T-helper 9 cell (primary cell): ENCODE data around the gene NES.

Source experiments
- DNase-seq: peaks from one replicate; pipeline ENCODE4 v3.0.0-alpha.2; 2020

NES gene

DNA sequence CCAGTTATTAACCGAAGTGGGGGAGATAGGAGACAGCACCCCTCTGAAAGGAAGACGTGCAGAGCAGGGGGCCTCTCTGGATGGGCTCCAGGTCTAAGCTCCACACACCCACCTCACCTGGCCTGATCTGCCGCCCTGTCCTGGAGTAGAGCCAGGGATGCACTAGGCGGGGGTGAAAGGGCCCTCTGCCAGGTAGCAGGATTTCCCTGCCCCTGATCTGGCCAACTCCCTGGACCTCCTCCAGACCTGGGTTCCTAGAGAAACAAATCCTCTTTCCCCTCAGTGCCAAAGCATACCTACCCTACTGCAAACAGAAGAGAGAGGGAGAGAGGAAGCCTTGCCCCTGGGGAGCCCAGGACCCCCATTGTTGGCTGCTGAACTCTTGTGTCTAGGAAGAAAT is 26.1 kb upstream of the NES start:
- DNase-seq, result no peak

DNA sequence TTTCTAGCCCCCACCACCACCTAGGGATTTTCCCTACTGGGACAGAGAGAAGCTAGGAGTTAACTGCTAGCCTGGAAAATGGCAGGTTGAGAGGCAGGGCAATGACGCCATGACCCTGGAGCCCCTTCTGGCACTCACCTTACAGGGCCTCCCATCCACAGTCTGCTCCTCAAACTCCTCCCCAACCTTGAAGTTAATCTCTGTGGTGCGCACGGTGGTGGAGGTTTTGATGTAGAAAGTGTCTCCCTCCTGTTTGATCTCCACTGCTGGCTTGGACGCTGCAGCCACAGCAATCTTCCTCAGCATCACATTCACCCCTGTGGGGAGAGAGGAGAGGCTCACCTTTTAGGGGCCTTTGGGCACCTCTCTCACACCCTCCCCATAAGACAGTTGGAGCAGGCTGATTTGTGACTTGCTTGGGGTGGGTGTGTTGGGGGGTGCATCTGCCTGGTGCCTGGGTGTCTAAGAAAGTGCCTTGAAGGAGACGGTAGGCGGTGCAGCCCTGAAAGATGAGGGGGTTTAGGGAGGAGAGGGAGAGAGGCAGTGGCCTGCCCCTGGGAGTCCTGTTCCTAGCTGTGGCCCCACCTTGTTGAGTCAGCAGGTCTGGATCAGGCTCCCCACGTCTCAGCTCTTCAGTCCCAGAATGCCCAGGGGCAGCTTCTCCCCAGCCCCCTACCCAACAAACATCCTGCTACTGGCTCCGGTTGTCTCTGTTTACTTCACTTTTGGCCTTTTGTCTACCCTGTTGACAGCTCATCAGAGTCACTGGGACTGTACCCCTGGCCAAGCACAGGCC is 23.7 kb upstream of the NES start:
- no peak for DNase-seq

GRCh38 chr1:156698995-156699394 is 21.8 kb upstream of the NES start:
- no peak for DNase-seq

DNA sequence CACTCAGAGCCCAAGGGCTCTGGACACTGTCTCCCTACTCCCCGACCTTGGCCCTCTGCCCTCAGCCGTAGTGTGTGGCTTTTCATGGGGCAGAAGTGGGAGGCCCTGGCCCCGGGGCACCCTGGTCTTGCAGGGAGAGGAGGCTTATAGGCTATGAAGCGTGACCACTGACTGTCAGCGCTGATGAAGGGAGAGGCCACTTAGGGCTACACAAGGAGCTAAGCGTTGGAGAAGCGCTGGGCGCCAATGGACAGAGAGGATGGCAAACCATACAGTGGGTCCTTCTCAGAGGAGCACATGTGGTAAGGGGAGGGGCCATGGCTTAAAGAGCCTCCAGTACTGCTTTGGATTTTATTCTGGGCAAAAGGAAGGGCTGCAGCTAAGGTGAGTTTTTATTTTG is 20.3 kb upstream of the NES start:
- DNase-seq, result no peak

DNA sequence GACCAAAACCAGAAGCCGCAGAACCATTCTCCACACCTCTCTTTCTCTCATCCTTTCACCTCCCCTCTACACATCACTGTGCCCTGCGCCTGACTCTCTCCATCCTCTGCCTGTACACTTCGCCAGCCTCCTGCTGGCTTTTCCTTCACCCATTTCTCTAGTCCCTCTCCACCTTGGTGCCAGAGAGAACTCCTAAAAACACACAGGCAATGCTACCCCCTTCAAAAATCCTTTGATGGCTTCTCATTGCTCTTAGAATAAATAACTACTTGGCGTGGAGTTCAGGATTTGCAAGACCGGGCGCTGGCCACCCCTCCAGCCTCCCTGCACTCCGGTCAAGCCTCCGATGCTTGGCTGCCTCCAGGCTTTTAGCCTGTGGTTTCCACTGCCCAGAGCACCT is 19.5 kb upstream of the NES start:
- no peak for DNase-seq

- DNase-seq, result no peak
Measured at GRCh38 chr1:156694690-156694962, 17.4 kb upstream of the NES start.

DNA sequence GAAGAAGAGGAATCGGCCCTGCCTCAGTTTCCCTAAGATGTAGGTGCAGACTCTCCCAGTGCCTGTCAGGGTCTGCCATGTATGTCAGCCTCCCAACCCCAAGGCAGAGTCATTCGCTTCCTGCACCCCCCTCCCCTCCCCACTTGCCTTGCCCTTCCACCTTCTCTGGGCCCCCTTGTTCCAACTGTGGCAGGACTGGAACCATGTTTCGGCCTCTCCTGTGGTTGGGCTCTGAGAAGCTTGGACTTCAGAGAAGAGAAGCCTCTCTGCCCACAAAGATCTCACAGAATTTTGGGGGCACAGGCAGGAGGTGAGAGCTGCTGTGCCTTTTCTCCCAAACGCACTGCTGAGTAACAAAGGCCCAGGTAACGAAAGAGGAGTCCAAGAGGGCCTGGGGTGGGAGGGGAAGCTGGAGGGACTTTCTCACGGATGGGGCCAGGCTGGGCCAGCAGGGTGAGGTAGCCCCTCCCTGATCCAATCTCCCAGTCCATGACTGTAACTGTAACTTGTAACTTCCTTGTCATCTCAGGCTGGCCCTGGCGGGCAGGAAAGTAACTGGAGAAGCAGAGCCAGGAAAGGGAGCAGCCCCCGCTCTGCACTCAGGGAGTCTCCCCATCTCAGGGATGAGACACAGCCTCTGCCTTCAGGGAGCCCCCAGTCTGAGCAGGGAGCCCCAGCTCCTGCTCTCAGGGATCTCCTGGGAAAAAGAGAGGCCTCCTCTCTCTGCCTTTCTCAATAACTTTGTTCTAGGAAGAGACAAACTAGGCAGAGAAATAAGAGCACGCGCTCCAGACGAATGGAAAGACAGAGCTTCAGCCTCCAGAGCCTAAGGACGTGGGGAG is 16.9 kb upstream of the NES start:
- DNase-seq, result no peak

DNA sequence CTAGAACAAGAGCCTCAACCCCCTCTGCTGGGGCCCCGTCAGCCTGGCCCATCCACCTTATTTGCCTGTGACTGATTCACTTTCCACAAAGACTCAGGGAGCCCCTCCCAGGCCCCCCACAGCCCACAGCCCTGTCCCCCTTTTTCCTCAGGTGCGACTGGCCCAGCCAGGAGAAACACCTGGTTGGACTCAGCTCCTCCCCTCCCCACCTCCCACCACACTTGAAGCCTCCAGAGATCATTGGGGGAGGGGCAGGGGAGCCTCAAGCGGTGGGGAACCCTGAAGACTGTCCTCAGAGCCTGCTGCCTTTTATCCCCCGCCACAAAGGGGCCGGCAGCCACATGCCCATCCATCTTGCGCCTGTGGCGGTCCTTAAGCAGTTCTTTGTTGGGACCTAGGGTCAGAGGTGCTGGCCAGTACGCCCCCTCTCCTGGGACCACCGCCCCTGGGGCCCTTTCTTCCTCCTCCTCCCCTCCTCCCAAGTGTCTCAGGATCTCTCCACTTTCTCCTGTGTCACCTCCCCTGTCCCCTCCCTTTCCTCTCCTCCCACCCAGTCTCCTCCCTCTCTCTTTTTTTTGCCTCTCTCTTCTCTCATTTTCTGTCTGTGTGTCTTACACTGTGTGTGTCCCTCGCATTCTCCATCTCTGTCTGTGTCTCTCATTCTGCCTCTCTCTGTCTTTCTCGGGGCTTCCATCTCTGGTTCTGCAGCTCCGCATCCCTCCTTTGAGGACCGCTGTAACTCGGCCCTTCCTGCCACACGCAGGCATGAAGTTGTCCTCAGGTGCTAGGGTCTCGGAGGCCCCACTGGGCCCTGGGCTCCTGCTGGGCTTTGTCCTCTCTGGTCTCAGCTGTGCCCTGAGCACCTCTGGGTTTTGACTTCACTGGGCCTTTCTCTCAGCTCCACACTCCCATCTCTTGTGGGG is 16.0 kb upstream of the NES start:
- no peak for DNase-seq

DNA sequence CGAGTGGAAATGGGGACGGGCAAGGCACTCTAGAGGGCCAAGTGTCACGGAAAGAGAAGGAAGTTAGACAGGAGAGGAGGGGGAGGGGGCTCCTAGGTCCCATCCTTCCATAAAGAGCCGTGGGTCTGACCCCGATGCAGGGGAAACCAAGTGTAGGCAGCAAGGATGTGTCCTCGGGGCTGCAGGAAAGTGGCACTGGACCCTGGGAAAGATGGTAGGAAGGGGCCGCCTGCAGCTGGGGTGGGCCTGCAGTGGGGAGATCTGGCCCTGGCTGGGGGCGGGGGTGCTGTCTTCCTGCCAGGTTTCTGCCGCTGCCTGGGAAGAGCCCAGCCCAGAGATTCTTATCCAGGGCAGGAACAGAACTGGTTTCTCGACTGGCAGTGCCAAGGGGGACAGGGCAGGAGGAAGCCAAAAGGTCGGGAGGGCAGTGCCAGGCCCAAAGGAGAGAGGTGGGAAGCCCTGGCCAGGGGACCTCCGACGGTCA is 15.3 kb upstream of the NES start:
- no peak for DNase-seq

DNA sequence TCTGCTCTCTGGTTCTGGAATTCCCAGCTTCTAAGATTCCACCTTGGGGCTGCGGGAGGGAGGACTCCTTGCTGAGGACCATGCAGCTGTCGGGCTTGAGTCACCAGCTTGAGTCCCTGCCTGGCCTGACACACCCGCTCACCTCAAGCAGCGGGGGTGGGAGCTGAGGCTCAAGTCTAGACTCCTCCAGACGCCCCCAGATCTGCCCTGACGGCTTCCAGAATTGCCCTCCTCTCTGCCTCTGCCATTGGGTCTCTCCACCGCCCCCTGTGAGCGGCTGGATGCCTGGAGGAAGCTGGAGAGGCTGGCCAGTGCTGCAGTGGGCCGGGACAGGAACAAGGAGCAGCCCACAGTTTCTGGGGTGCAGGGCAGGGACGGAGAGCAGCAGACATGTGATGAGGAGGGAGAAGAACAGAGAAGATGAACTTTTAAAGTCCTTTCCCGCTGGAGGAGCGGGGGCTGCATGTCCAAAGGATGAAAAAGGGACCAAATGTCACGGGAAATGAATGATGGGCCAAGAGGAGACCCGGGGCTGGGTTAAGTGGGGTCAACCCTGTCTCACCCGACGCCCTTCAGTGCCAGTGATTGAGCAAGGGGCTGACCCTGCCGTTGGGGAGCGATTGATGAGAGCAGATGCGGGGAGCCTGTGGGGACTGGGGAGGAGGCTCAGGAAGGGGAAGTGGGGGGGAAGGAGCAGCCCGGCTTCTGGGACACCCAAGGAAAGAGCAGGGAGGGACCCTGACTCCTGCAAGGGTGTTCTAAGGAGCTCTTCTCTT is 14.6 kb upstream of the NES start:
- no peak for DNase-seq

DNA sequence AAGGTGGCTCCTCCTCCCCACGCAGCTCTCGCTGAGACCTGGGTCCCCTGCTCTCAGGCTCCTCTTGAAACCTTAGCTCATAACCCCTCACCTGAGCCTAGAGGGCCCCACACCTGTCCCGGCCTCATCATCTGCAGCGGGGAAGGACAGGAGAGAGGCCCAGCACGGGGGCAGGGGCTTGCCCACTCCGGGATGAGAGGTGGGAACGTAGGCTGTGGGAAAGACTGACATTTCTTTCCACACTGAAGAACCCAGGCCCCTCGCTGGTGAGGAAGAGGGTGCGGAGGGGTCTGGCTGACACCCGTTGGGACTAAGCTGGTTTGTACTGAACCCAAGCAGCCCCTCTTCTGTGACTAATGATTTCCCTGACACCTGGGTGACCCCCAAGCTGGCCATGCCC is 14.0 kb upstream of the NES start:
- no peak for DNase-seq

GRCh38 chr1:156690675-156691036 is 13.4 kb upstream of the NES start:
- DNase-seq, result no peak

- DNase-seq, result no peak
Measured at GRCh38 chr1:156689953-156690674, 12.9 kb upstream of the NES start.

DNA sequence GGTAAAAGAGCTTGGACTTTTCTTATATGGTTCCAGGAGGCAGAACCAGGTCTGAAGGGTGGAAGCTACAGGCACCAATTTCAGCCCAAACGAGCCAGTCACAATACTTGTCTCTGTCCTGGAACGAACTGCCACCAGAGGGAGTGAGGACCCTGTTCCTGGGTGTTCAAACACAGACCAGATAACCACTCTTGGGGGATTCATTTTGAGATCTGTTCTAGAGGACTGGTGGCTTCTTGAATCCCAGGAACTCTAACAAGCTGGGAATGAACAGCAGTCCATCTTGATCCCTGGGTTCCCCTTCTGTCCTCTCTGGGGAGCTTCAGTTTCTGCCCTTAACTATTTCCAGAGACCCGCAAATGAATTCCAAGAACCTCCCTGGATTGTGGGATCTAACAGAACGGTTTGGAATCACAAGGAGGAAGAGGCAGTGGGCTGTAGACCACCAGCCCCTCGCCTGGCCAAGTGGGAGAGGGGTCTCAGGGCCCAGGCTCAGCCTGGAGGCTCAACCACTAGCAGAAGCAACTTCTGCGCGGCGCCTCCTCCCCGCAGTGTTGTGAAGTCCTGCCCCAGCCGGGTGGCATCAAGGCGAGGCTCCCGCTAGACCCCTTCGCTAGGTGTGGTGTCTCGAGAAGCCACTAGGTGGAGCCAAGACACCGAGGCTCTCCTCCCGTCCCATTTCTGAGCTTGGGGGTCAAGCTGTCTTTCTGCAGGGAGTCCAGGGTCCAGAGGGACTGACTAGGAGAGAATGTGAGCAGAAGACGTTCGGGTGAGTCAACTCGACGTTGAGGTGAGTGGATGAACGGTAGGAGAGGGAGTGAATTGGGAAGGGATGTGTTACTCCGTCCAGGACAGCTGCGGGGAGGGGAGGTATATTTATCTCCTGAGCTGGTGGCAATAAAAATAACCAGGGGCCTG is 12.1 kb upstream of the NES start:
- DNase-seq, result peak; percentile 67

DNA sequence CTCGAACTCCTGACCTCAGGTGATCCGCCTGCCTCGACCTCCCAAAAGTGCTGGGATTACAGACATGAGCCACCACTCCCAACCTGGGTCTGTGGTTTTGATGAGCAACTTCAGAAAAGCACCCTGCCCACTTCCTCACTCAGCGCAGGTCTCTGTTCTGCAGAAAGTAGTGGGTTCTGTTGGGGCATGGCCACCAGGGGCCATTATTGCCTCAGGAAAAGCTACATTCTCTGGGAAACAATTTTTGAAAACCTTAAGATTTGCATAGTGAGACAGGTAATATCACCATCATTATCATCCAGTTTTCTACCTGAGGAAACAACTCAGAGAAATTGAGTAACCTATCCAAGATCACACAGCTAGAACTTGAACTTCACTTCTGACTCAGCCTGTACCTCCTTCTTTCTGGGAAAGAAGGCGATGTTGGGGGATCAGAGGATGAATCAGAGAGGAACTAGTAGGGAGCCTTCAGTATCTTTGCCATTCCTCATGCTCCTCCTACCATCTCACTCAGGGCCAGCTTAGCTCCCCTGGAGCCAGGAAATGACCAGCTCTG is 7.1 kb upstream of the NES start:
- no peak for DNase-seq

DNA sequence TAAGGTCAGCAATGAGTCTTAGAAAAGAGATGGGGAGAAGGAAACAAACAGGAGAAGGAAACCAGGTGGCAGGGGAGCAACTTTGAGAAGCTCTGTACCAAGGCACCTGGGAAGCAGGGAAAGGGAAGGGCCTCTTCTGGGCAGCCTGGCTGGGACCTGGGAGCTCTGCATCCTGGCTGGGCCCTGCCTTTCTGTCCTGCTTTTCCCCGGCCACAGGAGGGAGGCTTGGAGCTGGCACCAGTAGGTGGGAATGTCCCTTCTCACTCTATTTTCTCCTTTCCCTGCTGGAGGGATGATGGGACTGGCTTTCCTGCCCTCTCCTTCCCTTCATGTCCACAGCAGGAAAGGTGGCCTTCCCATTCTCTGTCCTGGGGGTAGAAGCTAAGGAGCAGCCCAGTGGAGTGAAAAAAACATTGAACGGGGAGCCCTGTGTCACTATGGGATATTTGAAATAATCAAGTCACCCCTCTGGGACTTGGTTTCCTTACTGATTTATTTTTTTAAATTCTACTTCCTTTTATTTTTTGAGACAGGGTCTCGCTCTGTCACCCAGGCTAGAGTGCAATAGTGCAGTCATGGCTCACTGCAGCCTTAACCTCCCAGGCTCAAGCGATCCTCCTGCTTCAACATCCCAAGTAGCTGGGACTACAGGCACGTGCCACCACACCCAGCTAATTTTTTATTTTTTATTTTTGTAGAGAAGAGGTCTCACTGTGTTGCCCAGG is 5.1 kb upstream of the NES start:
- DNase-seq, result no peak

GRCh38 chr1:156681196-156681960 is 4.2 kb upstream of the NES start:
- no peak for DNase-seq

GRCh38 chr1:156680056-156680455 is 2.8 kb upstream of the NES start:
- no peak for DNase-seq
